CD14-positive monocyte (primary cell): ENCODE data around the gene BCAR3. TPM values are rescaled to one million over a fixed set of nuclear protein-coding genes. Genes with fewer than 3 reads are reported as not detected.

Source experiments
- DNase-seq, 3 donors: peaks; one replicate each; pipeline ENCODE4 v3.0.0-alpha.2; 2011 to 2022
- H2AFZ ChIP-seq: 2 replicates; pipeline ENCODE4 v1.6.0; 2012; ENCODE audit warnings: mild to moderate bottlenecking, low read depth, low read length, inconsistent platforms; ENCODE audit not compliant: insufficient read depth, poor library complexity, severe bottlenecking
- H3K27ac ChIP-seq, 2 donors: 1 replicate in 1 of 2; 2 replicates in 1 of 2; pipeline ENCODE4 v1.5.1; 2012 to 2013; ENCODE audit warnings: low read length in 2 of 2, control low read depth in 1 of 2, inconsistent platforms in 1 of 2, low read depth in 1 of 2, mild to moderate bottlenecking in 1 of 2
- H3K27me3 ChIP-seq, 2 donors: one replicate each; pipeline versions ENCODE4 v1.6.0 to v1.6.1; 2011 to 2013; ENCODE audit warnings: low read length in 2 of 2; ENCODE audit not compliant: control insufficient read depth in 2 of 2, insufficient read depth in 2 of 2
- H3K36me3 ChIP-seq, 2 donors: replicated peaks in 1 of 2; 1 replicate in 1 of 2; 2 replicates in 1 of 2; pipeline versions ENCODE4 v1.5.1 to v1.6.1; 2012 to 2013; ENCODE audit warnings: low read length in 2 of 2, control low read depth in 1 of 2, inconsistent platforms in 1 of 2, mild to moderate bottlenecking in 1 of 2; ENCODE audit not compliant: insufficient read depth in 2 of 2, control insufficient read depth in 1 of 2
- H3K4me1 ChIP-seq, 2 donors: 1 replicate in 1 of 2; 2 replicates in 1 of 2; pipeline versions ENCODE4 v1.5.1 to v1.6.1; 2012 to 2013; ENCODE audit warnings: low read length in 2 of 2, control low read depth in 1 of 2, inconsistent platforms in 1 of 2, mild to moderate bottlenecking in 1 of 2, moderate library complexity in 1 of 2; ENCODE audit not compliant: insufficient read depth in 2 of 2, control insufficient read depth in 1 of 2
- H3K4me2 ChIP-seq: replicated peaks from 2 replicates; pipeline ENCODE3; 2012; ENCODE audit warnings: low read length, moderate library complexity, mild to moderate bottlenecking; ENCODE audit not compliant: poor library complexity, severe bottlenecking; ENCODE audit errors: extremely low read depth
- H3K4me3 ChIP-seq, 3 experiments: fragments of 200-600 bp in 1 of 3; sonication (generic) in 1 of 3; replicated peaks in 1 of 3; 1 replicate in 2 of 3; 2 replicates in 1 of 3; pipeline ENCODE4 v1.5.1; 2011 to 2013; ENCODE audit warnings: low read length in 3 of 3, mild to moderate bottlenecking in 3 of 3, control low read depth in 2 of 3, low read depth in 2 of 3, inconsistent platforms in 1 of 3, moderate library complexity in 1 of 3
- H3K79me2 ChIP-seq: 2 replicates; pipeline ENCODE4 v1.6.0; 2012; ENCODE audit warnings: mild to moderate bottlenecking, control low read depth, inconsistent platforms, low read length, moderate library complexity; ENCODE audit not compliant: insufficient read depth
- H3K9ac ChIP-seq: 2 replicates; pipeline ENCODE4 v1.6.0; 2017; ENCODE audit warnings: low read length, mild to moderate bottlenecking; ENCODE audit not compliant: insufficient read depth, poor library complexity, severe bottlenecking
- H3K9me3 ChIP-seq, 2 donors: replicated peaks in 1 of 2; 1 replicate in 1 of 2; 2 replicates in 1 of 2; pipeline versions ENCODE4 v1.5.1 to v1.6.1; 2012 to 2013; ENCODE audit warnings: low read length in 2 of 2, control low read depth in 1 of 2; ENCODE audit not compliant: control insufficient read depth in 1 of 2, insufficient read depth in 1 of 2
- H4K20me1 ChIP-seq: 2 replicates; pipeline ENCODE4 v1.6.0; 2012; ENCODE audit warnings: mild to moderate bottlenecking, low read length, control low read depth, moderate library complexity; ENCODE audit not compliant: insufficient read depth
- H3K27ac Mint-ChIP-seq, 7 donors: one replicate each; pipeline ENCODE4 v1.8.0; 2020; ENCODE audit warnings: mild to moderate bottlenecking in 7 of 7, mixed read lengths in 7 of 7, moderate library complexity in 6 of 7, inconsistent platforms in 2 of 7
- H3K27me3 Mint-ChIP-seq, 3 donors: one replicate each; pipeline ENCODE4 v1.8.0; 2021 to 2022; ENCODE audit warnings: low read depth in 3 of 3, mild to moderate bottlenecking in 3 of 3, mixed read lengths in 3 of 3, moderate library complexity in 3 of 3, inconsistent platforms in 1 of 3
- H3K36me3 Mint-ChIP-seq, 2 donors: one replicate each; pipeline ENCODE4 v1.8.0; 2020; ENCODE audit warnings: mixed read lengths in 2 of 2, inconsistent platforms in 1 of 2, mild to moderate bottlenecking in 1 of 2
- H3K4me1 Mint-ChIP-seq: one replicate; pipeline ENCODE4 v1.8.0; 2020; ENCODE audit warnings: mild to moderate bottlenecking, mixed read lengths
- H3K4me3 Mint-ChIP-seq, 2 donors: one replicate each; pipeline ENCODE4 v1.8.0; 2020; ENCODE audit warnings: mild to moderate bottlenecking in 2 of 2, mixed read lengths in 2 of 2, moderate library complexity in 1 of 2
- H3K9me3 Mint-ChIP-seq, 7 donors: one replicate each; pipeline ENCODE4 v1.8.0; 2020 to 2022; ENCODE audit warnings: mixed read lengths in 7 of 7, mild to moderate bottlenecking in 6 of 7, moderate library complexity in 6 of 7, inconsistent platforms in 2 of 7
- WGBS: methylation state at CpG from one replicate; pipeline ENCODE4 v1.1.5; 2013; ENCODE audit warnings: missing lambda C conversion rate; ENCODE audit not compliant: insufficient coverage; 5-methylcytosine and 5-hydroxymethylcytosine counted together
- intact Hi-C, 2 donors: fragments of 100-400 bp; cut with micrococcal nuclease; formaldehyde crosslinking; loops; one replicate each; pipeline versions ENCODE4 v1.15.0 to v1.15.1; 2023
- polyA plus RNA-seq, 3 donors: library from polyadenylated mRNA; depleted of rRNA in 1 of 3; unstranded in 2 of 3; stranded (reverse) in 1 of 3; fragments of 300-500 nt in 2 of 3; fragments of >200 nt in 1 of 3; fragmentation: Illumina TruSeq in 2 of 3; gene quantifications; 1 replicate in 2 of 3; 2 replicates in 1 of 3; pipeline ENCODE4 v1.2.3, GENCODE V29; 2012 to 2021
- TF ChIP-seq, protein P1 (sequence below): fragments of 200-600 bp; IDR thresholded peaks from one replicate; pipeline ENCODE4 v1.8.0; 2022; ENCODE audit warnings: antibody characterized with exemption, mild to moderate bottlenecking

Gene BCAR3
- polyA plus RNA-seq, 3 donors, result 0.05 to 0.41 TPM; not detected in 1

DNA sequence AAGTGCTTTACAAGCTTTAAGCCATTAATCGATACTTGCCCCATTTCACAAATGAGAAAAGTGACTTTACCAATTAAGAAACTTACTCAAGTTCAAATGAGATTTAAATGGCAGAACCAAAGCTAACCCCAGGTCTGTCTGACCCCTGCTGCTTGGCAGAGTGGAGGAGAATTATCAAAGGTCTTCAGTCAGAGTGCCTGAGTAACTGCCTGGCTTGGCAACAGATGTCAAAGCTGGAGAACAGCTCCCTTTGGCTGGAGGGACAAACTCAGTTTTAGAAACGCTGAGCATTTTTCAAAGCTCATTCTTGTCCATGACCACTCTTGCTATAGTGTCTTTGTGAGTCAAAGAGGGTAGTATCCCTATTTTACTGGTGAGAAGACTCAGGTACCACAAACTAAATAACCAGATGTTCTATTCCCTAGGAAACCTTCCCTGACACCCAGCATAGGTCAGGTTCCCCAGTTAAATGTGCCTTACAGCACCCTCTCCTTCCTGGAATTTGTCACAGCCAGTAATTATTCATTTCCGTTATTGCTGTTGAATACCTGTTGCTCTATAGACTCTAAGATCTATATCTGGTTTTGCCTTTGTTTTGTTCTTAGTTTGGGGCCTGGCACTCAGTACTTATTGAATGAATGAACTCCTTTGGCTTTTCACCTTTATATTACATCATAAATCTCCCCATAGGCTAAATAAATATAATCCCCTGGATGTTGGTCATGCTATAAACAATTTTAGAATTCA lies 5.0 kb upstream of the BCAR3 start:
- Histone ChIP-seq H2AFZ (no peak overlapping the region), H3K4me1 (peaks cover 8 to 10% of the 10 kb centered on the region in 2 donors), H3K79me2 (no peaks in the 10 kb centered on the region), H3K27ac (no peak overlapping the region), H4K20me1 (no peaks in the 10 kb centered on the region), H3K4me2 (no peak overlapping the region), H3K27me3 (peaks cover 9 to 16% of the 10 kb centered on the region in 2 donors), H3K9ac (no peak overlapping the region), H3K36me3 (no peaks in the 10 kb centered on the region), H3K9me3 (no peaks in the 10 kb centered on the region), H3K4me3 (no peak overlapping the region)
- Mint-ChIP-seq H3K27me3 (peaks cover 22 to 27% (median 22%) of the 10 kb centered on the region in 3 donors), H3K4me1 (peaks cover 9% of the 10 kb centered on the region), H3K36me3 (no peaks in the 10 kb centered on the region), H3K9me3 (peaks cover 0 to 6% (median 0%) of the 10 kb centered on the region in 7 donors), H3K4me3 (no peak overlapping the region), H3K27ac (no peak overlapping the region)
- 100% methylated on average over 1 of the region's 3 CpGs for WGBS
- DNase-seq, result no peak
- intact Hi-C loops, result no loop called here
- TF ChIP-seq, protein P1, sequence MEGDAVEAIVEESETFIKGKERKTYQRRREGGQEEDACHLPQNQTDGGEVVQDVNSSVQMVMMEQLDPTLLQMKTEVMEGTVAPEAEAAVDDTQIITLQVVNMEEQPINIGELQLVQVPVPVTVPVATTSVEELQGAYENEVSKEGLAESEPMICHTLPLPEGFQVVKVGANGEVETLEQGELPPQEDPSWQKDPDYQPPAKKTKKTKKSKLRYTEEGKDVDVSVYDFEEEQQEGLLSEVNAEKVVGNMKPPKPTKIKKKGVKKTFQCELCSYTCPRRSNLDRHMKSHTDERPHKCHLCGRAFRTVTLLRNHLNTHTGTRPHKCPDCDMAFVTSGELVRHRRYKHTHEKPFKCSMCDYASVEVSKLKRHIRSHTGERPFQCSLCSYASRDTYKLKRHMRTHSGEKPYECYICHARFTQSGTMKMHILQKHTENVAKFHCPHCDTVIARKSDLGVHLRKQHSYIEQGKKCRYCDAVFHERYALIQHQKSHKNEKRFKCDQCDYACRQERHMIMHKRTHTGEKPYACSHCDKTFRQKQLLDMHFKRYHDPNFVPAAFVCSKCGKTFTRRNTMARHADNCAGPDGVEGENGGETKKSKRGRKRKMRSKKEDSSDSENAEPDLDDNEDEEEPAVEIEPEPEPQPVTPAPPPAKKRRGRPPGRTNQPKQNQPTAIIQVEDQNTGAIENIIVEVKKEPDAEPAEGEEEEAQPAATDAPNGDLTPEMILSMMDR, result no peak

DNA sequence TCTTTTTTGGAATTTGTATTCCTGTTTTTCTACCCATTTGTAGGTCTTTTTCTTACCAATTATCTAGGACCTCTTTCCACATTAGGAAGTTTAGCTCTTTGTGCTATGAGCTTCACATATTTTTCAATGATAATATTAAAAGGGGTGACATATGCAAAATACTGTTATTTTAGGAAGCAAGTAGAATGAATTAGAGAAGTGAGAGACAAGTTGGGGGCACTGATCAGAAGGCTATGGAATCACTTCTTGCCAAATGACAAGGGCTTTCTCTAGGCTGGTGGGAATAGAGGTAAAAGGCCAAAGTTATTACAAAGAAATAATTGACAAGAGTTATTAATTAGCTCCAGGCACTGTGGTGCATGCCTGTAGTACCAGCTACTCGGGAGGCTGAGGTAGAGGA lies 4.3 kb upstream of the BCAR3 start:
- no peak overlapping the region for H3K4me2 ChIP-seq
- no peak overlapping the region for H3K27ac ChIP-seq
- H4K20me1 ChIP-seq, result no peaks in the 10 kb centered on the region
- Mint-ChIP-seq H3K4me1 (peaks cover 9% of the 10 kb centered on the region), H3K4me3 (no peak overlapping the region), H3K9me3 (peaks cover 0 to 6% (median 0%) of the 10 kb centered on the region in 7 donors), H3K27me3 (peaks cover 23 to 34% (median 25%) of the 10 kb centered on the region in 3 donors), H3K36me3 (no peaks in the 10 kb centered on the region), H3K27ac (no peak overlapping the region)
- peaks cover 9 to 21% of the 10 kb centered on the region in 2 donors for H3K27me3 ChIP-seq
- no peak overlapping the region for H2AFZ ChIP-seq
- no peaks in the 10 kb centered on the region for H3K79me2 ChIP-seq
- intact Hi-C loops, result no loop called here
- no peaks in the 10 kb centered on the region for H3K36me3 ChIP-seq
- H3K9me3 ChIP-seq, result no peaks in the 10 kb centered on the region
- no CpG with 5 or more reads among the region's 1 CpG for WGBS
- TF ChIP-seq, protein P1, result no peak
- H3K4me1 ChIP-seq, result peaks cover 11 to 13% of the 10 kb centered on the region in 2 donors
- H3K4me3 ChIP-seq, result no peak overlapping the region
- H3K9ac ChIP-seq, result no peak overlapping the region
- no peak for DNase-seq
